Cardiac muscle cell (in vitro differentiated cells and primary cell): ENCODE measurements around the gene UBE4B. TPM values are rescaled to one million over a fixed set of nuclear protein-coding genes. Genes with fewer than 3 reads are reported as not detected.
A peak's percentile ranks its signal among the peaks of the same experiment; 100 is the strongest.

Experiments
- DNase-seq, 2 donors: peaks; one replicate each; pipeline versions ENCODE4 v3.0.0 to v3.0.0-alpha.2; 2010 to 2017; ENCODE audit warnings: low read depth in 1 of 2, low spot score in 1 of 2
- H3K27ac ChIP-seq: fragments of 200-600 bp; sonication (generic); 2 replicates; pipeline ENCODE4 v1.5.1; 2016
- H3K27me3 ChIP-seq: fragments of 200-600 bp; sonication (generic); 2 replicates; pipeline ENCODE4 v1.6.0; 2016; ENCODE audit warnings: control low read depth
- H3K36me3 ChIP-seq: fragments of 200-600 bp; sonication (generic); 2 replicates; pipeline ENCODE4 v1.5.1; 2016; ENCODE audit warnings: control low read depth
- H3K4me1 ChIP-seq: fragments of 200-600 bp; sonication (generic); 2 replicates; pipeline ENCODE4 v1.8.1; 2017; ENCODE audit warnings: low read depth, mild to moderate bottlenecking, mixed run types
- H3K4me3 ChIP-seq: fragments of 200-600 bp; sonication (generic); 2 replicates; pipeline ENCODE4 v1.5.1; 2016; ENCODE audit warnings: mild to moderate bottlenecking
- H3K9me3 ChIP-seq: fragments of 200-600 bp; sonication (generic); 2 replicates; pipeline ENCODE4 v1.5.1; 2017; ENCODE audit warnings: low read depth, mild to moderate bottlenecking, control low read depth
- polyA plus RNA-seq: library from polyadenylated mRNA; unstranded; fragments of >200 nt; fragmentation: Nextera tagmentation; extraction: Ambion mirVana; gene quantifications from 2 replicates; pipeline ENCODE4 v1.2.1, GENCODE V29; 2016
- total RNA-seq: library from RNA; depleted of rRNA; stranded (reverse); fragments of >200 nt; gene quantifications from 2 replicates; pipeline ENCODE4 v1.2.3, GENCODE V29; 2016
- TF ChIP-seq, protein P1 (sequence below): IDR thresholded peaks from 2 replicates; pipeline ENCODE4 v1.5.1; 2012; ENCODE audit warnings: low read depth, mild to moderate bottlenecking, low read length

The UBE4B gene
- total and polyA plus RNA-seq, 2 experiments from 2014 or later: 34.1 to 72.0 TPM

DNA sequence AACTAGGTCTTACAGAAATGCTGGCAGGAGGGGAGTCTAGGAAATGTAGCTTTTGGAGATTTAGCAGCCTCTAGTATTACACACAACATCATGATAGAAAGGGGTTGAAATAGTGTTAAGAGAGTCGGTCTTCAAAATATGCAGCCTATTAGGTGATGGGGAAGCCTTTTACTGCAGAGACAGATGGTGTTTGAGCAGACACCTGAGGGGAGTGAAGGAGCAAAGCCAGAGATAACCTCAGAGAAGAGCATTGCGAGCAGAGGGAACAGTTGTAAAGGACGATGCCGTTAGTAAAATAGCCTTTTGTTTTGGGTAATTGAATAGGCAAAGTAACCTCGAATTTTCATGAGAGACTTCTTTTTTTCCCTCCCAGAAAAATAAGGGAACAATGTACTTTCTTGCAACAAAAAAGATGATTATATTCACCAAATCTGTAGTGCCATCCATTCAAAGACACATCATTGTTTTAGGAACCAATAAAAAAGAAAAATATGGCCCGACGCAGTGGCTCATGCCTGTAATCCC is 111.3 kb downstream of the UBE4B start:
- no peaks in the 10 kb centered on the region for H3K9me3 ChIP-seq
- DNase-seq: no peak
- no peaks in the 10 kb centered on the region for H3K4me1 ChIP-seq
- H3K27ac ChIP-seq: no peak overlapping the region
- TF ChIP-seq, protein P1, sequence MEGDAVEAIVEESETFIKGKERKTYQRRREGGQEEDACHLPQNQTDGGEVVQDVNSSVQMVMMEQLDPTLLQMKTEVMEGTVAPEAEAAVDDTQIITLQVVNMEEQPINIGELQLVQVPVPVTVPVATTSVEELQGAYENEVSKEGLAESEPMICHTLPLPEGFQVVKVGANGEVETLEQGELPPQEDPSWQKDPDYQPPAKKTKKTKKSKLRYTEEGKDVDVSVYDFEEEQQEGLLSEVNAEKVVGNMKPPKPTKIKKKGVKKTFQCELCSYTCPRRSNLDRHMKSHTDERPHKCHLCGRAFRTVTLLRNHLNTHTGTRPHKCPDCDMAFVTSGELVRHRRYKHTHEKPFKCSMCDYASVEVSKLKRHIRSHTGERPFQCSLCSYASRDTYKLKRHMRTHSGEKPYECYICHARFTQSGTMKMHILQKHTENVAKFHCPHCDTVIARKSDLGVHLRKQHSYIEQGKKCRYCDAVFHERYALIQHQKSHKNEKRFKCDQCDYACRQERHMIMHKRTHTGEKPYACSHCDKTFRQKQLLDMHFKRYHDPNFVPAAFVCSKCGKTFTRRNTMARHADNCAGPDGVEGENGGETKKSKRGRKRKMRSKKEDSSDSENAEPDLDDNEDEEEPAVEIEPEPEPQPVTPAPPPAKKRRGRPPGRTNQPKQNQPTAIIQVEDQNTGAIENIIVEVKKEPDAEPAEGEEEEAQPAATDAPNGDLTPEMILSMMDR: no peak
- peaks cover 6% of the 10 kb centered on the region for H3K36me3 ChIP-seq
- no peaks in the 10 kb centered on the region for H3K27me3 ChIP-seq
- H3K4me3 ChIP-seq: no peak overlapping the region

DNA sequence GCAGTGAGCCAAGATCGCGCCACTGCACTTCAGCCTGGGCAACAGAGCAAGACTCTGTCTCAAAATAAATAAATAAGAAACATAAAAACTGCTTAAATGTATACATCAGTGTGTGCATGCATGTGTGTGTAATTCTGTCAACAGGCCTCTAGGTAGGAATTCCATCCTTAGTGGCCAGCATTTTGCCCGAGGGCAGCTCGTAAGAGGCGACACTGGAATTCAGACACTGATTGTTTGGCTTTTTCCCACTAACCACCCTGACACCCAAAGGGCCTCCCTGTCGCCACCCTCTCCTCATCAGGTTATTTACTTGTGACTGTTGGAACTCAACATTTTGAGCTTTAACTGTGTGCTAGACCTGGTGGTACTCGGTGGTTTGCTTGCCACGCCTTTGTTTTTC is 113.6 kb downstream of the UBE4B start:
- TF ChIP-seq, protein P1: no peak
- Histone ChIP-seq H3K4me3 (no peak overlapping the region), H3K36me3 (no peaks in the 10 kb centered on the region), H3K27ac (no peak overlapping the region), H3K9me3 (no peaks in the 10 kb centered on the region), H3K4me1 (no peaks in the 10 kb centered on the region), H3K27me3 (no peaks in the 10 kb centered on the region)
- no peak for DNase-seq

DNA sequence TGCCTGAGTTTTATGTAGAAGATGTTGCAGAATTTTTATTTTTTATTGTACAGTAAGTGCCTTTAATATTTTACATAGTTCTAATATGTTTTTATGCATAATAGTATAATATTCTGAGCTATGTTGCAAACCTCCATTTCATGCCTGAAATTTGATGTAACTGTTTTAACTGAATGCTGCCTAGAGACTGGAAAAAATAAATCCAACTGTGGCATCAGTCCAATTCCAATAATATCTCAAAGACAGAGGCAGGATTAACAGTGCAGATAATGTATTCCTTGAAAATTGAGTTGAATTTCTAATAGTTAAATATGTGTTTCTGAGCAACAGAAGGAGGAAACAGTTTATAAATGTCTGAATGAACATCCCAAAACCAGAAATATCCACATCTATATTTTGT is 116.5 kb downstream of the UBE4B start:
- DNase-seq: no peak
- H3K4me3 ChIP-seq: no peak overlapping the region
- H3K36me3 ChIP-seq: no peaks in the 10 kb centered on the region
- H3K27me3 ChIP-seq: no peaks in the 10 kb centered on the region
- H3K27ac ChIP-seq: no peak overlapping the region
- TF ChIP-seq, protein P1: no peak
- H3K9me3 ChIP-seq: no peaks in the 10 kb centered on the region
- peaks cover under 1% of the 10 kb centered on the region for H3K4me1 ChIP-seq

DNA sequence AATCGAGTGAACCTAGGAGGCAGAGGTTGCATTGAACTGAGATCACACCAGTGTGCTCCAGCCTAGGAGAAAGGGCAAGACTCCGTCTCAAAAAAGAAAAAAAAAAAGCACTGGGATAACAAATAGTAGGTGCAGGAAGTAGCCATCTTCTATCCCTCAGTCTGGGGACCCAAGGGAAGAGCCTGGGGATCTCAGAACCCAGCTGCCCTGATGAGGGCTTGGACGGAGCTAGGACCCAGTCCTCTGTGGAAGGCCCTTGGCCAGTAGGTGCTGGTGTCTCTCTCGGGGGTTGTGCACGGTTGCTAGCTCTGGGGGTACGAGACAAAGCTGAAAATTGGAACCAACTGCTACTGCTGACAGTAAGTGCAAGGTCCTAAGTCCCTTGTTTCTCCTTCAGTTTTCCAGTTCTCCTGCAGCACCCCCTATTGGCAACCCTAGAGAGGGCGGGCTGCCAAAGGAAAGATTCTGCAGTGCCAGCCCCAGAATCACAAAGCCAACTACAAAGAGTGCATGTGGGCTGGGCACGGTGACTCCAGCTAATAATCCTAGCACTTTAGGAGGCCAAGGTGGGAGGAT is 120.0 kb downstream of the UBE4B start:
- Histone ChIP-seq H3K27ac (no peak overlapping the region), H3K4me1 (peaks cover 13% of the 10 kb centered on the region), H3K9me3 (no peaks in the 10 kb centered on the region), H3K36me3 (peaks cover under 1% of the 10 kb centered on the region), H3K27me3 (no peaks in the 10 kb centered on the region), H3K4me3 (no peak overlapping the region)
- TF ChIP-seq, protein P1: peak; percentile 82
- DNase-seq: peak; percentile 62 to 68

DNA sequence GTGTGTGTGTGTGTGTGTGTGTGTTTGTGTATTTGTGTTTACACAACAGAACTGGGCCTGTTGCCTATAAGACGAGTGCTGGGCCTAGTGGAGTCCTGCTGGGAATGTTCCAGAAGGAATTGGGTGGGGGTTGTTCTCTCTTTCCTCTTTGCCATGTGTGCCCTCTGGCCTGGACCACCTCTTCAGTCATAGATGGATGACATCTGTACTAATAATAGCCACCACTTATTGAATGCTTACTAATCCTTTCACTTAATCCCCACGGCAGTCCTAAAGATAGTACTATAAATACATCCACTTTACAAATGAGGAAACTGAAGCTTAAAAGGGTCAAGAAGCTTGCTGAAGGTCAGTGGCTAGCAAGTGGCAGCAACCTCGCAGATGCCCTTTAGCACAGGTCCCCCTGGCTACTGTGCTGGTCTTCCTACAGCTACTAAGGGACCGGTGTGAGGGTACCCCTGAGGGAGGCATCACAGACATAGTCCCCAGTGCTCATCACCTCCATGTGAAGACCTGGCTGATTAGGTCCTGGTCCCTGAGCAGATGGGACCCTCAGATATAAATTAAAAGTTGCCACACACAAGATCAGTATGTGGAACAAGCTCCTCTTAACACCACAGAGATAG is 122.4 kb downstream of the UBE4B start:
- Histone ChIP-seq H3K27ac (peak overlapping the region; percentile 82), H3K4me3 (no peak overlapping the region)

More for the DNA sequence above, 122.4 kb downstream of the UBE4B start:
- no peaks in the 10 kb centered on the region for H3K9me3 ChIP-seq
- no peaks in the 10 kb centered on the region for H3K27me3 ChIP-seq
- TF ChIP-seq, protein P1: no peak
- H3K4me1 ChIP-seq: peaks cover 13% of the 10 kb centered on the region
- H3K36me3 ChIP-seq: peaks cover 8% of the 10 kb centered on the region
- DNase-seq: peak in 1 of 2 donors; percentile 82
